ENCODE results near the gene DHPS.

DHPS gene

GRCh38 chr19:12638611-12639182 is 43.0 kb downstream of the DHPS start:
- no peak for TF ChIP-seq CTCF (IDR thresholded peaks at IDR 0.05; ENCODE audit: low read depth, low read length)
- no peak overlapping the region for H3K4me3 ChIP-seq (ENCODE audit: low read depth, low read length)
- H3K27me3 ChIP-seq: no peaks in the 10 kb centered on the region
- no peaks in the 10 kb centered on the region for H3K9me3 ChIP-seq
- no peak for DNase-seq
- H3K4me1 ChIP-seq: no peaks in the 10 kb centered on the region
- no peaks in the 10 kb centered on the region for H3K36me3 ChIP-seq

GRCh38 chr19:12636631-12637030 is 45.0 kb downstream of the DHPS start:
- H3K27me3 ChIP-seq: no peaks in the 10 kb centered on the region
- DNase-seq: no peak
- TF ChIP-seq CTCF (IDR thresholded peaks at IDR 0.05; ENCODE audit: low read depth, low read length): no peak
- no peak overlapping the region for H3K4me3 ChIP-seq (ENCODE audit: low read depth, low read length)
- H3K9me3 ChIP-seq: no peaks in the 10 kb centered on the region; the same call in 1 of the 2 replicates
- no peaks in the 10 kb centered on the region for H3K36me3 ChIP-seq
- no peaks in the 10 kb centered on the region for H3K4me1 ChIP-seq

GRCh38 chr19:12629215-12629614 is 52.5 kb downstream of the DHPS start:
- peaks cover 15% of the 10 kb centered on the region for H3K9me3 ChIP-seq
- H3K36me3 ChIP-seq: peaks cover 55% of the 10 kb centered on the region
- H3K4me1 ChIP-seq: no peaks in the 10 kb centered on the region
- TF ChIP-seq CTCF (IDR thresholded peaks at IDR 0.05; ENCODE audit: low read depth, low read length): no peak
- no peak overlapping the region for H3K4me3 ChIP-seq (ENCODE audit: low read depth, low read length)
- DNase-seq: no peak
- no peaks in the 10 kb centered on the region for H3K27me3 ChIP-seq

GRCh38 chr19:12628040-12629022 is 53.3 kb downstream of the DHPS start:
- no peak for DNase-seq
- no peak overlapping the region for H3K4me3 ChIP-seq (ENCODE audit: low read depth, low read length)
- H3K4me1 ChIP-seq: no peaks in the 10 kb centered on the region
- peaks cover 15% of the 10 kb centered on the region for H3K9me3 ChIP-seq
- TF ChIP-seq CTCF (IDR thresholded peaks at IDR 0.05; ENCODE audit: low read depth, low read length): no peak
- peaks cover 62% of the 10 kb centered on the region for H3K36me3 ChIP-seq
- no peaks in the 10 kb centered on the region for H3K27me3 ChIP-seq

GRCh38 chr19:12626958-12627357 is 54.7 kb downstream of the DHPS start:
- H3K36me3 ChIP-seq: peaks cover 66% of the 10 kb centered on the region
- no peak for TF ChIP-seq CTCF (IDR thresholded peaks at IDR 0.05; ENCODE audit: low read depth, low read length)
- DNase-seq: no peak
- no peaks in the 10 kb centered on the region for H3K27me3 ChIP-seq
- H3K4me3 ChIP-seq (ENCODE audit: low read depth, low read length): no peak overlapping the region
- H3K4me1 ChIP-seq: no peaks in the 10 kb centered on the region
- H3K9me3 ChIP-seq: peaks cover 15% of the 10 kb centered on the region; the same call in 1 of the 2 replicates
